Measurements from ENCODE around the gene PCBP3.

The PCBP3 gene

GRCh38 chr21:45919593-45919992 is 276.1 kb downstream of the PCBP3 start:
- no peak for DNase-seq

DNA sequence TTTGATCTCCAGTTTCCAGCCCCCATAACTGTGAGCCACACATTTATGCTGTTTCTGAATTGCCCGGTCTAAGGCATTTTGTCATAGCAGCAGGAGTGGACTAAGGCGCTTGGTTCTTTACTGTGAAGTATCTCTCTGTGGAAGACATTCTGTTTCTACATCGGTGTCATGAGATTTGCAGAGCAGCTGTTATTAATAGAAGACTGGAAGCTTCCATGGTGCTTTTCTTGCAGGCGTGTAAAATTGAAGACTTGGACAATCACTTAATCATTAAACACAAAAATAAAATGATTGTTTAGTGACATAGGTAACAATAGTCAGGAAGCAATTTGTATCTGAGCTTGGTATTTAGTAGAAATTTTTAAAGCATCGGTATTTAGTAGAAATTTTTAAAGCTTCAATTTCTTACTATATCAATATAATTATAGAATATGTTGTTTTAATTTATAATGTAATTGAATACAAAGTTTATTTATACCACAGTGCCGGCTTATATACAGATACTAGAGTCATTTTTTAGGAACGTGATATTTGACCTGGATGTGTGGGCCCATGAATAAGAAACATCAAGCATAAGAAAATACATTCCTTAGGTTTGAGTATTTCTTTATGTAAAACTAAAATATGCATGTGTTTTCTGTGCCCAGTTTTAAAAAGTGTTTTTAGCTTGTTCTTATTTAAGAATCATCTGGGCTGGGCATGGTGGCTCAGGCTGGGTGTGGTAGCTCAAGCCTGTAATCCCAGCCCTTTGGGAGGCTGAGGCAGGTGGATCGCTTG is 277.5 kb downstream of the PCBP3 start:
- DNase-seq = no peak

DNA sequence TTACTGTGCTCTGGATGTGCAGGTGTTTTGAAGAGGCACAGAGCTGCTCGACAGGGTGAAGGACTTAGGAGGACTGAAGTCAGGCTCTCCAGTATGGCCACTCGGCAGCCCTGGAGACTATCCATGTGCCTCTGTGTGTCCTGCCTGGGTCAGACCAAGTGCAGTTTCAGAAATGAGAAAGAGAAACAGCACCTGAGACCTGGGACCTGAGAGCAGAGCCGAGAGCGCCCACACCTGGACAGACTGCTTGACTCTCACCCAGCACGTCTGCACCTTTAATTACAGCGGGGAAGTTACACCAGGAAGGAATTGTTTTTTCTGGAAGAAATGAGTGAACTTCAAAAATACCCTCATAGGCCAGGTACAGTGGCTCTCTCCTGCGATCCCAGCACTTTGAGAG is 278.4 kb downstream of the PCBP3 start:
- DNase-seq = no peak

- no peak for DNase-seq
Measured at GRCh38 chr21:45922648-45923047, 279.1 kb downstream of the PCBP3 start.

- DNase-seq = no peak
Measured at GRCh38 chr21:45923146-45923545, 279.6 kb downstream of the PCBP3 start.

DNA sequence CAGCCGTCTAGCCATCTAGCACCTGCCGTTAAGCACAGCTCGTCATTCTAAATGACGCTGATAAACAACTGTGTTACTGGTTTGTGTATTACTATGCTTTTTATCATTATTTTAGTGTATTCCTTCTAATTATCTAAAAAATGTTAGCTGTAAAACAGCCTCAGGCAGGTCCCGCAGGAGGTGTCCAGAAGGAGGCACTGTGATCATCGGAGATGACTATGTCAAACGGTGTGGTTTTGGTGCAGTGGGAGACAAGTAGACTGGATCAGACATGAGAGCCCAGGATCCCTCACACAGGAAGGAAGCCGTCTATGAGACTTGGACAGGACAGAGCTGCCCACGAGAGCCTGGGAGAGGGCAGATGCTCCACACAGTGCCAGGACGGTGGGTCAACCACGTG is 282.8 kb downstream of the PCBP3 start:
- no peak for DNase-seq

- no peak for DNase-seq
Measured at GRCh38 chr21:45927032-45927431, 283.5 kb downstream of the PCBP3 start.

GRCh38 chr21:45927851-45928850 is 284.6 kb downstream of the PCBP3 start:
- DNase-seq = no peak

- no peak for DNase-seq
Measured at GRCh38 chr21:45929449-45929848, 285.9 kb downstream of the PCBP3 start.

- no peak for DNase-seq
Measured at GRCh38 chr21:45930231-45930760, 286.8 kb downstream of the PCBP3 start.

DNA sequence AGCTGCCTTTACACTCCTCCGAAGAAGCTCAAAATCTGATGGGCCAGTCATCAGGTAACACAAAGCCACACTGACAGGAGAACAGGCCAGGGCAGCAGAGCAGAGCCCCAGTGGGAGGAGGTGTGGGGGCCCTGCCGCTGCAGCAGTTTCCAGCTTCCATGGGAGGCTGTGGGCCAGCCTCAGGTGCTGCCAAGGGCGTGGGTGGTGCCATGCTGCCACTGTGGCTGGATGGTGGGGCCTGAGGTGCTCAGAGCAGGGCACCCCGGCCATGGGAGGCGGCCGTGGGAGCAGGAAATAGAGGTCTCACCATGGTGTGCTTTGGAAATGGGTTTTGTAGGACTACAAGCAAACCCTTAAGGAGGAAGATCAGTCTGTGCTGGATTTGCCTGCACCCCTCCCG is 287.3 kb downstream of the PCBP3 start:
- DNase-seq = no peak

DNA sequence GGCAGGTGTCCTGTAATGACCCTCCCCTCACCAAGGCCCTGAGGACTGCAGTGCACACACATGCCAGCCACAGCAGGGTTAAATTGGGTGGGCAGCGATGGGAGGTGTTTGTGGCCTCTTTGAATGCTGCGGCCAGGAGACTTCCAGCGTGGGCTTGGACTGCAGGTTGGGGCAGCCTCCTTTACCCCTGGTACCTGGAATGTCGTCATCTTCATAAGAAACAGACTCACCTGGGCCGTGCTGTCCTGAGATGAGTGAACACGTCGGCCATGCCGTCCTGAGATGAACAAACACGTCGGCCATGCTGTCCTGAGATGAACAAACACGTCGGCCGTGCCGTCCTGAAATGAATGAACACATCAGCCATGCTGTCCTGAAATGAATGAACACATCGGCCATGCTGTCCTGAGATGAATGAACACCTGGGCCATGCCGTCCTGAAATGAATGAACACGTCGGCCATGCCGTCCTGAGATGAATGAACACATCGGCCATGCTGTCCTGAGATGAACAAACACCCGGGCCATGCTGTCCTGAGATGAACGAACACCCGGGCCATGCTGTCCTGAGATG is 288.0 kb downstream of the PCBP3 start:
- no peak for DNase-seq

- no peak for DNase-seq
Measured at GRCh38 chr21:45932922-45933502, 289.5 kb downstream of the PCBP3 start.

GRCh38 chr21:45934085-45934484 is 290.6 kb downstream of the PCBP3 start:
- no peak for DNase-seq

DNA sequence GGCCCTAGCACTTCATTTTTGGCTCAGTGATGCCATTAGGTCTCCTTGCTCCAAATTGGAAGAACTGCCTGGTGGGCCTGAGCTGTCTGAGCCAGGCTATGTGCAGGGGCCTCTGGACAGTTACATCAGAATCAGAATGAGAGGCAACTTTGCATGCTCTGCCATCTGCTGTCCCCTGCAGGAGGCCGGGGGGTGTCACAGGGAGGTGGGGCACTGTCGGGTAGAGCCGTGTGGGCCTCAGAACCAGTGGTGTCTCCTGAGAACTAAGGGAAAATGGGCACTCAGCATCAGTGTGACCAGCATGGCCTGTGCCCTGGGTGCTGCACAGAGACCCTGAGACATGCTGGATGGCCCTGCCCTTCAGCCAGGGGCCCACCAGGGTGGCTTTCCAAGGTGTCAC is 291.0 kb downstream of the PCBP3 start:
- DNase-seq = no peak

GRCh38 chr21:45935628-45936027 is 292.1 kb downstream of the PCBP3 start:
- DNase-seq = no peak

- DNase-seq = no peak
Measured at GRCh38 chr21:45937721-45938452, 294.4 kb downstream of the PCBP3 start.

DNA sequence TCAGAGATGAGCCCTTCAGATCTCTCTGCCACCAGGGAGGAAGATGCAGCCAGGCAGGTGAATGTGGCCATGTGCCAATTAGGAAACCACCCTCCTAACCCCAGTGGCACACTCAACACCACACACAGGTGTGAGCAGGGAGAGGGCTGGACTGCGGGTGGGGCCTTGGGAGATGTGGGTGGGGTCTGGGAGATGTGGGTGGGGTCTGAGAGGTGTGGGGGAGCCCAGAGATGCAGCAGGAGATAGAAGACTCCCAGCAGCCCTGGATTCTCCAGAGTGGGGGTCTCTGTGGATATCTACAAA is 294.9 kb downstream of the PCBP3 start:
- DNase-seq = no peak

- DNase-seq = no peak
Measured at GRCh38 chr21:45938811-45939520, 295.4 kb downstream of the PCBP3 start.

- no peak for DNase-seq
Measured at GRCh38 chr21:45939521-45940045, 296.1 kb downstream of the PCBP3 start.

GRCh38 chr21:45940091-45940490 is 296.6 kb downstream of the PCBP3 start:
- no peak for DNase-seq

Measured in DMS79 (cell line).